ENCODE data around the gene THRSP.
"Not testable (repeated sequence)": the region's sequence is repeated elsewhere in the genome, so short reads cannot be mapped to it uniquely, and the experiment has no call there.

The THRSP gene

DNA sequence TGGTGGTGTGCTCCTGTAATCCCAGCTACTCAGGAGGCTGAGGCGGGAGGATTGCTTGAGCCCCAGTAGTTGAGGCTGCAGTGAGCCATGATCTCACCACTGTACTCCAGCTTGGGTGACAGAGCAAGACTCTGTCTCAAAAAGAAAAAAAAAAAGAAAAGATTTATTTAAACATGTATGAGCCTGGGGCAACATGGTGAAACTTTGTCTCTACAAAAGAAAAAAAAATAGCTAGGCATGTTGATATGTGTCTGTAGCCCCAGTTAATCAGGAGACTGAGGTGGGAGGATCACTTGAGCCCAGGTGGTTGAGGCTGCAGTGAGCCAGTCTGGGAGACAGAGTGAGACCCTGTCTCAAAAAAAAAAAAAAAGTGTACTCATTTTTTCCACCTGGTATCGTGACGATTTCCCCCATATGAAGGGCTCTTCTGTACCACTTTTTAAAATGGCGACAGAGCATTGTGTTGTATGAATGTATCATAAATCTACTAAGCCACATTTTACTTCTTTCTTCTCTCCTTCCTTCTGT is 24.2 kb upstream of the THRSP start:
- DNase-seq (ENCODE audit: low read depth) = no peak

- no peak for DNase-seq (ENCODE audit: low read depth)
Measured at GRCh38 chr11:78039919-78040671, 23.6 kb upstream of the THRSP start.

GRCh38 chr11:78040691-78041379 is 22.8 kb upstream of the THRSP start:
- no peak for DNase-seq (ENCODE audit: low read depth)

DNA sequence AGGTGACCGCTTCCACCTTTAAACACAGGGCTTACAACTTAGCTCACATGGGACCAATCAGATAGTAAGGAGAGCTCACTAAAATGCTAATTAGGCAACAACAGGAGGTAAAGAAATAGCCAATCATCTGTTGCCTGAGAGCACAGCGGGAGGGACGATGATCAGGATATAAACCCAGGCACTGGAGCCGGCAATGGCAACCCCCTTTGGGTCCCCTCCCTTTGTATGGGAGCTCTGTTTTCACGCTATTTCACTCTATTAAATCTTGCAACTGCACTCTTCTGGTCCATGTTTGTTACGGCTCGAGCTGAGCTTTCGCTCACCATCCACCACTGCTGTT is 22.3 kb upstream of the THRSP start:
- DNase-seq (ENCODE audit: low read depth) = not testable (repeated sequence)

GRCh38 chr11:78041843-78042440 is 21.7 kb upstream of the THRSP start:
- no peak for DNase-seq (ENCODE audit: low read depth)

DNA sequence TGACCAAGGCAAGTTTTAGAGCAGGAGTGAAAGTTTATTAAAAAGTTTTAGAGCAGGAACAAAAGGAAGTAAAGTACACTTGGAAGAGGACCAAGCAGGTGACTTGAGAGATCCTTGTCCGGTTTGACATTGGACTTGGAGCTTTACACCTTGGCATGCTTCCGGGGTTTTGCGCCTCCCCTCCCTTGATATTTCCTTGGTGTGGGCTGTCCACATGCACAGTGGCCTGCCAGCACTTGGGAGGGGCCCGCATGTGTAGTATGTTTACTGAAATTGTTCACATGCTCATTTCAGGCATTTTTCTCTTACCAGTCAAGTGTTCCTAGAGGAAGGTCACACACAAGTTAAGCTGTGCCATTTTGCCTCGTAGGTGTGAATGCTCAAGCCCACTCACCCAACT is 19.0 kb upstream of the THRSP start:
- no peak for DNase-seq (ENCODE audit: low read depth)

DNA sequence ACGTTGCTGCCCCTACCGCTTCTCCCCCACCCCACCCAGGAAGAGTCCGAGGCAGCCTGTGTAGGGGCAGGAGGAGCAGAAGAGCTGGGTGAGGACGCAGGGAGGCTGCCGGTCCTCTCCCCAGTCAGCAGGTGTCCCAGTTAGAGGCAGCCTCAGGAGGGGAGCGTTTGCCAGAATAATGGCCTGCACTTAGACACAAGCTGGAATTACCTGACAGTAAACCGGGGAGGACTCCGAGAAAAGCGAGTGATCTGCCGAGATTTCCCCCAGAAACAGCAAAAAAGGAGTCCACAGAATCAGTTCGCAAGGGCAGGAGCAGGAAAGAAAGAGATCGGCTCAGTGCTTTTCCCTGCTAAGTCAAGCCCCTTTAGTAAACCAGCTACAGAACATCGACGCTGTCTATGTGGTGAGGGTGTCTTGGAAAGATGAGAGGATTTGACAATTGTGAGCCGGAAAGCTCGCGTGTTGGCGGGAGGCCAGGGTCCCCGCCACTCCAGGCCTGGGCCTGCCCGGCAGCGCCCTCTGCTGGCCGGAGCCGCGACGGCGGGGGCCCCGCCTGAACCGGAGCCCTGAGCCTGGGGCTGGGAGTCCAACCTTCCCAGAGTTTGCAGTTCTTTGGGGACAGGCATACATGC is 17.7 kb upstream of the THRSP start:
- peak; percentile 56 for DNase-seq (ENCODE audit: low read depth)

GRCh38 chr11:78046486-78046854 is 17.2 kb upstream of the THRSP start:
- no peak for DNase-seq (ENCODE audit: low read depth)

GRCh38 chr11:78048561-78048960 is 15.1 kb upstream of the THRSP start:
- no peak for DNase-seq (ENCODE audit: low read depth)

GRCh38 chr11:78049348-78049747 is 14.3 kb upstream of the THRSP start:
- no peak for DNase-seq (ENCODE audit: low read depth)

DNA sequence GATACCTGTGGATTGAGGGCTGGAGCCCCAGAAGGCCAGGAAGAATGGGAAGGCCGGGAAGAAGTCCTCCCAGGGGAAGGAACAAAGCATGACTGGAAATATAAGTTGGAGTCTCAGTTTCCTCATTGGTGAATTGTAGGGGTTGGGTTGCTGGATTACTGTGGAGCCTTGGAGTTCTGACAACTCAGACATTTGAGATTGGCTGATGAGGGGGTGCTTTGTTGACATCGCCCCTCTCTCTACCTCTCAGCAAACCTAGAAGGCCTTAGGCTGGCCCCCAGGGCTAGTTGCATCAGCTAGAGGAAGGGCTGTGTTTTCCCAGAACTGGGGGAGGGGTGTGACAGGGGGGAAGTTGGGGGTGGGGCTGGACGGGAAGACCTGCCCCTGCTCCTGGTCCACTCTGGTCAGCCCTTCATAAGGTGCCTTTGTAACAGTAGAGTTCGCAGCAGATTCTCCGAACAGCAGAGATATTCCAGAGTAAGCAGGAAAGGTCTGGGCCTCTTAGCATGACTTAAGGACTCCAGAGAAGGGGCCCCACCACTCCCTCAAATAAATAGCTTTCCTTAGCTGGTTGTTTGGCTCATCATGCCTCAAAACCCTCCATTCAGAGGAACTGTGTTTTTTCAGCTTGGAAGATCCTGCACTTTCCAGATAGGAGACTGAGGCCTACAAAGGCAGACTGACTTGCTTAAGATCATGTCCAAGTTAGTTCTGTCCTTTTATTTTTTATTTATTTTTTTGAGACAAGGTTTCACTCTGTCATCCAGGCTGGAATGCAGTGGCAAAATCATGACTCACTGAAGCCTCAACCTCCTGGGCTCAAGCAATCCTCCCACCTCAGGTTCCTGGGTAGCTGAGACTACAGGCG is 12.5 kb upstream of the THRSP start:
- DNase-seq (ENCODE audit: low read depth) = no peak

- no peak for DNase-seq (ENCODE audit: low read depth)
Measured at GRCh38 chr11:78054971-78055370, 8.7 kb upstream of the THRSP start.

GRCh38 chr11:78056093-78056492 is 7.6 kb upstream of the THRSP start:
- no peak for DNase-seq (ENCODE audit: low read depth)

DNA sequence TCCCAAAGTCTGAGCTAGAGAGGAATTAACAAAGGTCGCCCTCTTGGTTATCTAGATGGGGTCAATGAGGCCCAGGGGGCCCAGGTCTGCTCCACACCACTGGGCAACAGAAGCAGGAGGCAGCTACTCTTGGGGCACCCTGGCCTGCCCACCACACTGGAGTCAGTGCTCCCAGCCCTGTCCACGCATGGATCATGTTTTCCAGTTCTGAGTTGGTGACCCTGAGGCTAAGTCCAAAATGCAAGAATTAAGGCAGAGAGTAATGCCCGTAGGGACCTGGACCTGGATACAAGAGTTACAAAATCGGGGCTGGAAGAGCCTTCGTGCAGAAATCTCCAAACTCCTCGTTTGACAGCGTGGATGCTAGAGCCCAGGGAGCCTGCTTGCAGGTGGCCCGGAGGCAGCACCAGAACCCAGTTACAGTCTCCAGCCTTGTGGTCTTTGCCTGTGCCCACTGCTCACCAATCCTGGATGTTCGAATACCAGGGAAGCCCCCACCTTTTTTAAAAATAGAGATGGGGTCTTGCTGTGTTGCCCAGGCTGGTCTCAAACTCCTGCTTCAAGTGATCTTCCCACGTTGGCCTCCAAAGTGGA is 6.1 kb upstream of the THRSP start:
- no peak for DNase-seq (ENCODE audit: low read depth)

GRCh38 chr11:78059749-78060328 is 3.8 kb upstream of the THRSP start:
- not testable (repeated sequence) for DNase-seq (ENCODE audit: low read depth)

- DNase-seq (ENCODE audit: low read depth) = no peak
Measured at GRCh38 chr11:78060533-78060932, 3.1 kb upstream of the THRSP start.

- no peak for DNase-seq (ENCODE audit: low read depth)
Measured at GRCh38 chr11:78061088-78061920, 2.4 kb upstream of the THRSP start.

- no peak for DNase-seq (ENCODE audit: low read depth)
Measured at GRCh38 chr11:78061921-78062311, 1.7 kb upstream of the THRSP start.

DNA sequence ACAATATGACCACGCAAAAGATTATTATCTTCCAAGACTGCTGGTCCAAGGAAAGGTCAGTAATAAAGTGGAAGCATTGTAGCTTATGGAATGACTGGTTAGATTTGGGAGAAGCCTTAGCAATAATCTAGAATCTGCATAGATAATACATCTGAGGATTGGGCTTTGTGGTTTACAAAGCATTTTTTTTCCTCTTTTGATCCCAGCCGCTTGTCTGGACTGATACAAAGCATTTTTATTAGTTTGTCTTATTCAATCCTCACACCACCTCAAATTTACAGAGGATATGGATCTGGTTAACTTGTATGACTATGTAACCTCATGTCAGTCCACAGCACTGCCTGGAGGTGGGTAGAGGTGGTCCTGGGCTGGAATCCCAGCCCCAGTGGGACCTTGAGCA is 990 bp upstream of the THRSP start:
- DNase-seq (ENCODE audit: low read depth) = no peak

GRCh38 chr11:78065203-78065602 is 1.5 kb downstream of the THRSP start:
- no peak for DNase-seq (ENCODE audit: low read depth)
